Medulla oblongata (tissue), 1 donor: ENCODE data around the gene TRIM9.

Experiments used
- DNase-seq: peaks from one replicate; pipeline ENCODE4 v3.0.0-alpha.2; 2015; ENCODE audit errors: extremely low spot score

Gene TRIM9

GRCh38 chr14:51093371-51094281 is 1.3 kb downstream of the TRIM9 start:
- DNase-seq, result peak; percentile 67

- no peak for DNase-seq
Measured at GRCh38 chr14:51092965-51093364, 1.9 kb downstream of the TRIM9 start.

- no peak for DNase-seq
Measured at GRCh38 chr14:51089278-51089677, 5.6 kb downstream of the TRIM9 start.

GRCh38 chr14:51087031-51087441 is 7.9 kb downstream of the TRIM9 start:
- no peak for DNase-seq

GRCh38 chr14:51086044-51086443 is 8.9 kb downstream of the TRIM9 start:
- no peak for DNase-seq

GRCh38 chr14:51084962-51085361 is 9.9 kb downstream of the TRIM9 start:
- DNase-seq, result no peak

- no peak for DNase-seq
Measured at GRCh38 chr14:51084507-51084906, 10.4 kb downstream of the TRIM9 start.

GRCh38 chr14:51082349-51082748 is 12.6 kb downstream of the TRIM9 start:
- no peak for DNase-seq

- DNase-seq, result no peak
Measured at GRCh38 chr14:51081712-51082111, 13.2 kb downstream of the TRIM9 start.

GRCh38 chr14:51081209-51081608 is 13.7 kb downstream of the TRIM9 start:
- DNase-seq, result no peak

- DNase-seq, result no peak
Measured at GRCh38 chr14:51080645-51081044, 14.3 kb downstream of the TRIM9 start.

GRCh38 chr14:51079489-51079888 is 15.4 kb downstream of the TRIM9 start:
- DNase-seq, result no peak

- no peak for DNase-seq
Measured at GRCh38 chr14:51079085-51079484, 15.8 kb downstream of the TRIM9 start.

GRCh38 chr14:51074701-51075385 is 20.1 kb downstream of the TRIM9 start:
- DNase-seq, result no peak

- DNase-seq, result no peak
Measured at GRCh38 chr14:51073731-51074130, 21.2 kb downstream of the TRIM9 start.

- no peak for DNase-seq
Measured at GRCh38 chr14:51072976-51073375, 21.9 kb downstream of the TRIM9 start.

- no peak for DNase-seq
Measured at GRCh38 chr14:51071857-51072256, 23.0 kb downstream of the TRIM9 start.

GRCh38 chr14:51070726-51071125 is 24.2 kb downstream of the TRIM9 start:
- DNase-seq, result no peak

- no peak for DNase-seq
Measured at GRCh38 chr14:51069055-51069454, 25.9 kb downstream of the TRIM9 start.

GRCh38 chr14:51068268-51068667 is 26.6 kb downstream of the TRIM9 start:
- no peak for DNase-seq

GRCh38 chr14:51067295-51067694 is 27.6 kb downstream of the TRIM9 start:
- no peak for DNase-seq

- no peak for DNase-seq
Measured at GRCh38 chr14:51066576-51066975, 28.3 kb downstream of the TRIM9 start.

GRCh38 chr14:51059032-51059431 is 35.9 kb downstream of the TRIM9 start:
- DNase-seq, result no peak
